ENCODE measurements around the gene EPS15. TPM values are rescaled to one million over a fixed set of nuclear protein-coding genes. Genes with fewer than 3 reads are reported as not detected.
"Not testable (repeated sequence)": the region's sequence is repeated elsewhere in the genome, so short reads cannot be mapped to it uniquely, and the experiment has no call there.

Gene EPS15
- 10 to 100 TPM; 41.1 to 44.9 (median 41.6) TPM for polyA plus RNA-seq (ENCODE audit: insufficient read length in 3 of 3)

DNA sequence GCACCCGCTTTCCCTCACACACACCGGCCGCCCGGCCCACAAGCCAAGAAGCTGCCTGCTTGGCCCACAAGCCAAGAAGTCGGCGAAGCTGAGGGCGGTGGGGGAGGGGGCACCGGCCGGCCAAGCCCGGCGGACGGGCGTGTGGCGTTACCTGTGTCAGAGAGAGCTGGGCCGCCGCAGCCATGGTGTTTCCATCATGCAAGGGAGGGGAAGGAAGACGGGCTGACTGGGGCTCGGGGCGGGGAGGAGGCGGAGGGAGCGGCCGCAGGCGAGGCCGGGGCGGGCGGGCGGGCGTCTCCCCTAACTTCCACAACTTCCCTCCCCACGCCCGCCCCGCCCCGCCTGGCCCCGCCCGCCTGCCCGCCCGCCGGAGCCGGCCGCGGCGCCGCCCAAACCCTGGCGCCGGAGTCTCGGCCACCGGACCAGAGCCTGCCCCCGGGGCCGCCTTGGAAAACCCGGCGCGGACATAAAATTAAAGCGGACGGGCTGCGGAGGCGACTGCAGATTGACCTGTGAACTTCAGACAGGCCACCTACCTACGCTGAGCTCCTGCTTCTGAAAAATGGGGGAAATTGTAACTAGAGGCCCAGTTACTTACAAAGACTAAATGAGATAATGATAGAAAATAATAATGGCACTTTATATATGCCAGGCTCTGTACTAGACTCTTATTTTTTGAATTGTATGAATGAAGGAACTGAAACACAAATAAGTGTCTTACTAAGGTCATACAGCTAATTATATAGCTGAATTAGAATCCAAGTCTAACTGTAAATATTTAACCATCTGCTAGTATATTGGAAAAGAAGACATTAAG is at the start of gene EPS15:
Gene EPS15, minus strand, starts transcription at position 219 of the 817 bp plus-strand sequence. Its CDS starts 35 bp downstream, at position 184.
- peak in 2 of 3 donors; percentile 49 to 64 for DNase-seq (ENCODE audit: low read depth in 3 of 3, low spot score in 2 of 3)

GRCh38 chr1:51568231-51568935 is 49.3 kb upstream of the EPS15 start:
- no peak for DNase-seq (ENCODE audit: low read depth in 3 of 3, low spot score in 2 of 3)

GRCh38 chr1:51567653-51568052 is 48.6 kb upstream of the EPS15 start:
- no peak for DNase-seq (ENCODE audit: low read depth in 3 of 3, low spot score in 2 of 3)

DNA sequence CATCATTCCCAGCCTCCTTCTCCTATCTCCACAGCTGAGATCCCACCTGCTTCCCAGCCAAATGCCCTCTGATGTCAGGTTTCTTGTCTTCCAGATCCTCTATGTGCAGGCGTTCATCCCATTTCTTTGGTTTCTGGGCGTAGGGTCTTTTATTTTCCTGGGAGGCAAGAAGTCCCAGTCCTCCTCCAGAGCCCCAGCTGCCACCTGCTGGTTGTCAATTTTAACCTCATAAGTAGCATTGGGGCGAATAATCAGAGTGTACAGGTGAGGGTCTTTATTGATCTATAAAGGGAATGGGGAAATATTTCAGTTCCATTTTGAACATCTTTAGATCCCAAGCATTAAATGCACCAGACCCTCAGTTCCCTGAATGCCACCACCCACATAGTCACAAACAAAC is 47.2 kb upstream of the EPS15 start:
- no peak for DNase-seq (ENCODE audit: low read depth in 3 of 3, low spot score in 2 of 3)

GRCh38 chr1:51565009-51565408 is 45.9 kb upstream of the EPS15 start:
- no peak for DNase-seq (ENCODE audit: low read depth in 3 of 3, low spot score in 2 of 3)

DNA sequence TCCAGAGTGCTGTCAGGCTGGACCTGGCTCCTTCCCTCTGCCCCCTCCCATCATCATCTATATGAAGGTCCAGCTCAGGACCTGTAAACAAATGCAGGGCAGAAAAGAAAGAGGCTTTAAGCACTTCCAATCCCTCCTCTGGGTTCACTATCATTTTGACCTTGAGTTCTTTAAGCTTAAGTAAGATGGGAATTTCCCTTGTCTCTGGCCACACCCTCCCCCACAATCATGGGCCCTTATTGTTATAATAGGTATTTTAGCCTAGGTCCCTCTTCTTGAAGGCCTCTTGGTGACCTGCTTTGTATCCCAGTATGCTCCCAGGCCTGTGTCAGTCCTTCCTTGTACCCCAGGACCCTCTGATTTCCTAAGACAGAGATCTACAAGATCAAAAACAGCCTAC is 45.1 kb upstream of the EPS15 start:
- no peak for DNase-seq (ENCODE audit: low read depth in 3 of 3, low spot score in 2 of 3)

DNA sequence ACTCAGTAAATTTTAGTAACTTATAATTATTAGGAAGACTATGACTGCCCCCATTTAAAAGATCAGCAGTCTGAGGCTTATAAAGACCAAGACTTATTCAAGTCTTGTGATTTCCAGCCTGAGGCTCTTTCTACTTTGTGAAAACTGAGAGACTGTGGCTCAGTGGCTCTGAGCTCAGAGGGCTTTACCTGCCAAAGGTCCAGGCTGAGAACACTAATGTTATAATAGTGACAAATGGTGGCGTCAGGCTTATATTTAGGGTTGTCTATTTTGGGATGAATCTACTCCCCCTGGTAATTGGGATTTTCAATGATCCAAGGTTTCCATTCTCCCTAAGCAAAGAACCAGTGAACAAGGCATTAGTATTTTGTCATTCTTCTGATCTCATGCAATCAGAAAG is 42.6 kb upstream of the EPS15 start:
- no peak for DNase-seq (ENCODE audit: low read depth in 3 of 3, low spot score in 2 of 3)

- not testable (repeated sequence) for DNase-seq (ENCODE audit: low read depth in 3 of 3, low spot score in 2 of 3)
Measured at GRCh38 chr1:51560895-51561294, 41.8 kb upstream of the EPS15 start.

- DNase-seq (ENCODE audit: low read depth in 3 of 3, low spot score in 2 of 3): no peak
Measured at GRCh38 chr1:51560034-51560433, 41.0 kb upstream of the EPS15 start.

DNA sequence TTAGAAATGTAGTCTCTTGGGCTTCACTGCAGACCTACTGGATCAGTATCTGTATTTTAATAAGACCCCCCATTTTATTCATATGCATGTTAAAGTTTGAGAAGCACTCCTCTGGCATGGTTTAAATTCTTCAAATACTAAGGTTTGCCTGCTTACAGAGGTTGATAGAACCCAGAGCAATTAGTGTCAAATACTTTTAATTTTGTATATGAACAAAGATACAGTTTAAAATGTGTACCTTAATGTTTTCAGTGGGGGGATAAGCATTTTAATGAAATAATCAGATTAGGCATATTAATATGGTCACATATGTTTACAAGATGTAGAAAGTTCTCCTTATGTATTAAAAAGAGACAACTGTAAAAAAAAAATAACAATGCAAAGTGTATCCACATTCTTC is 40.4 kb upstream of the EPS15 start:
- DNase-seq (ENCODE audit: low read depth in 3 of 3, low spot score in 2 of 3): no peak

GRCh38 chr1:51559064-51559500 is 40.0 kb upstream of the EPS15 start:
- DNase-seq (ENCODE audit: low read depth in 3 of 3, low spot score in 2 of 3): no peak

- DNase-seq (ENCODE audit: low read depth in 3 of 3, low spot score in 2 of 3): no peak
Measured at GRCh38 chr1:51558375-51558924, 39.4 kb upstream of the EPS15 start.

DNA sequence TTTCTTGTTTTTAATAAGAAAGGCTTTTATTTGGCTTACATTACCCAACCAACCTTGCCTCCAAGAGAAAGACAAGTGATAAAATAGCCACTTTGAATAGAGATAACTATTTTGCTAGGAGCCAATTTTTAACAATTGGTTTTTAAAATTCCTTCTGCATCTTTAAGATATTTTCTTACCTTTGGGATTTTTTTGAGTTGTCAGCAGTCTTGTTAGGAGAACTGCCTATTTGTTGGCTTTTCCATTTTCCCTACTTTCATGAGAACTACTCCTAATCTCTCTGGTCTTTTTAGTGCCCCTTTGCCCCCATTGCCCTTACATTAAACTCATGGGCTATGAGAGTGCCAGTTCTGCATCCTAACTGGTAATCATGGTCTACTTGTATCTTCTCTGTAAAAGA is 38.1 kb upstream of the EPS15 start:
- no peak for DNase-seq (ENCODE audit: low read depth in 3 of 3, low spot score in 2 of 3)

DNA sequence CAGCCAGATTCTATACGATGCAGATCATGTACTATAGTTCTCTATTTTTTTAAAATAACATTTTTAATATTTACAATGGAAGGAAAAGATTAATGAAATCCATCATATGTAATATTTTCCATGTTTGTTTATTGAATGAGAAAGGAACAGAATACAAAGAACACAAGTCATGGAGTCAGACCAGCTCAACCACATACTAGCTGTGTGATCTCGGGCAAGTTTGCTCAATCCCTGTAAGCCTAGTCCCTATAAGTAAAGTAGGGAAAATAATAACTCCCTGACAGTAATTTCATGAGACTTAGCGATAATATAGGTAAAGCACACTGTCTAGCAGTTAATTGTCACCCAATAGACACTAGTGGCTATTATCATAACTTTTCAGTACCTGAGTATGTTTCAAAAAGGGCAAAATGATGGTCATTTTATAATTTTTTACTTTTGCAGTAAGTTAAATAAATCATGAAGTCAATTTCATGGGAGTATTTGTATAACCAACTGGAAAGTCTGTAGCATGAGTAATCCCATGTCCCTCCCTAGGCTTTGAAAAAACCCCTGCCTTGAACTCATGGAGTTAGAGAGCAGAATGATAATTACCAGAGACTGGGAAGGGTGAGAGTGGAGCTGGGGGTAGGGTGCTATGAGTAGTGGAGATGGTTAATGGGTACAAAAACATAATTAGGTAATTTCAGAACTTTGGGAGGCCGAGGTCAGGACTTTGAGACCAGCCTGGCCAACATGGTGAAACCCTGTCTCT is 37.0 kb upstream of the EPS15 start:
- DNase-seq (ENCODE audit: low read depth in 3 of 3, low spot score in 2 of 3): no peak

- DNase-seq (ENCODE audit: low read depth in 3 of 3, low spot score in 2 of 3): no peak
Measured at GRCh38 chr1:51553911-51554310, 34.8 kb upstream of the EPS15 start.

- DNase-seq (ENCODE audit: low read depth in 3 of 3, low spot score in 2 of 3): no peak
Measured at GRCh38 chr1:51552929-51553807, 34.1 kb upstream of the EPS15 start.

DNA sequence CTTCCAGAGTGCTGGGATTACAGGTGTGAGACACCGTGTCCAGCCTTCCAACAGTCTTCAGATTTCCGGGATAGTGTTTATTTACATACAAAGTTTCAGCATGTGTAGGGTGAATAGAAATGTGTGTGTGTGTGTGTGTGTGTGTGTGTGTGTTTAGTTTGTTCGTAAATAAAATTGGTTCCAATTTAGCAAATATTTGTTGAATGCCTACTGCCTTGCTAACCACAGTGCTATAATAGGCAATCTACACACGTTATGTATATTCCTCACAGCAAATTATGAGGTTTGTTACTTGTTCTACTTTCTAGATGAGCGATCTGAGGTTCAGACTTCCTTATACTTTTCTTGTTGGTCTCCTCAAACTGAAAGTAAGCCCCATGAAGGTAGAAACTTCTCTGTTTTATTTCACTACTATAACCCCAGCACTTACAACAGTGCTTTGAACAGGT is 32.8 kb upstream of the EPS15 start:
- DNase-seq (ENCODE audit: low read depth in 3 of 3, low spot score in 2 of 3): no peak

GRCh38 chr1:51551081-51551480 is 32.0 kb upstream of the EPS15 start:
- DNase-seq (ENCODE audit: low read depth in 3 of 3, low spot score in 2 of 3): no peak

- DNase-seq (ENCODE audit: low read depth in 3 of 3, low spot score in 2 of 3): no peak
Measured at GRCh38 chr1:51549901-51550300, 30.8 kb upstream of the EPS15 start.
